Esophagus muscularis mucosa (tissue), 4 donors: Measurements from ENCODE around the gene SERPINA12. TPM values are rescaled to one million over a fixed set of nuclear protein-coding genes. Genes with fewer than 3 reads are reported as not detected.
"Not testable (repeated sequence)": the region's sequence is repeated elsewhere in the genome, so short reads cannot be mapped to it uniquely, and the experiment has no call there.

Experiments
- DNase-seq: peaks from one replicate; pipeline ENCODE4 v3.0.0-alpha.2; 2017; ENCODE audit errors: extremely low spot score
- H3K27ac ChIP-seq, 4 donors: fragments of 200-600 bp; sonication (generic); replicated peaks in 1 of 4; 1 replicate in 3 of 4; 2 replicates in 1 of 4; pipeline ENCODE4 v1.5.1; 2016 to 2019; ENCODE audit warnings: mild to moderate bottlenecking in 1 of 4
- H3K27me3 ChIP-seq, 4 donors: fragments of 200-600 bp; sonication (generic); one replicate each; pipeline versions ENCODE4 v1.5.1 to v1.6.0; 2016 to 2019
- H3K36me3 ChIP-seq, 4 donors: fragments of 200-600 bp; sonication (generic); one replicate each; pipeline ENCODE4 v1.5.1; 2016 to 2019
- H3K4me1 ChIP-seq, 4 donors: fragments of 200-600 bp; sonication (generic); one replicate each; pipeline ENCODE4 v1.5.1; 2016 to 2019
- H3K4me3 ChIP-seq, 4 donors: fragments of 200-600 bp; sonication (generic); 1 replicate in 2 of 4; 2 replicates in 2 of 4; pipeline ENCODE4 v1.5.1; 2016 to 2019; ENCODE audit warnings: mild to moderate bottlenecking in 4 of 4, moderate library complexity in 1 of 4
- H3K9me3 ChIP-seq, 4 donors: fragments of 200-600 bp; sonication (generic); 1 replicate in 3 of 4; 2 replicates in 1 of 4; pipeline ENCODE4 v1.5.1; 2016 to 2019
- CTCF ChIP-seq, 3 experiments: fragments of 200-600 bp in 2 of 3; fragments of 450-650 bp in 1 of 3; sonication (generic) in 2 of 3; IDR thresholded peaks; one replicate each; pipeline ENCODE4 v1.5.1; 2017 to 2019; ENCODE audit warnings: antibody characterized with exemption in 3 of 3, mild to moderate bottlenecking in 2 of 3, moderate library complexity in 1 of 3
- EP300 ChIP-seq: sonication (generic); formaldehyde crosslinking; IDR thresholded peaks from one replicate; pipeline ENCODE4 v1.6.1; 2017; ENCODE audit warnings: antibody characterized with exemption
- POLR2A ChIP-seq: fragments of 450-650 bp; IDR thresholded peaks from one replicate; pipeline ENCODE4 v1.6.1; 2017; ENCODE audit warnings: antibody characterized with exemption, moderate library complexity, mild to moderate bottlenecking, low read depth
- POLR2AphosphoS5 ChIP-seq, 2 donors: sonication (generic); formaldehyde crosslinking; IDR thresholded peaks; one replicate each; pipeline ENCODE4 v1.6.1; 2017; ENCODE audit warnings: antibody characterized with exemption in 2 of 2
- WGBS: methylation state at CpG from one replicate; pipeline ENCODE4 v1.1.5; 2018; 5-methylcytosine and 5-hydroxymethylcytosine counted together
- intact Hi-C: fragments of 100-400 bp; cut with DNase I; formaldehyde crosslinking; loops from one replicate; pipeline ENCODE4 v1.15.1; 2023
- total RNA-seq, 4 donors: library from RNA; depleted of rRNA; stranded (reverse); fragments of >200 nt; gene quantifications; one replicate each; pipeline versions ENCODE4 v1.1.0 to v1.2.1, GENCODE V29; 2016

SERPINA12 gene
- total RNA-seq, 4 donors from 2014 or later: not detected

DNA sequence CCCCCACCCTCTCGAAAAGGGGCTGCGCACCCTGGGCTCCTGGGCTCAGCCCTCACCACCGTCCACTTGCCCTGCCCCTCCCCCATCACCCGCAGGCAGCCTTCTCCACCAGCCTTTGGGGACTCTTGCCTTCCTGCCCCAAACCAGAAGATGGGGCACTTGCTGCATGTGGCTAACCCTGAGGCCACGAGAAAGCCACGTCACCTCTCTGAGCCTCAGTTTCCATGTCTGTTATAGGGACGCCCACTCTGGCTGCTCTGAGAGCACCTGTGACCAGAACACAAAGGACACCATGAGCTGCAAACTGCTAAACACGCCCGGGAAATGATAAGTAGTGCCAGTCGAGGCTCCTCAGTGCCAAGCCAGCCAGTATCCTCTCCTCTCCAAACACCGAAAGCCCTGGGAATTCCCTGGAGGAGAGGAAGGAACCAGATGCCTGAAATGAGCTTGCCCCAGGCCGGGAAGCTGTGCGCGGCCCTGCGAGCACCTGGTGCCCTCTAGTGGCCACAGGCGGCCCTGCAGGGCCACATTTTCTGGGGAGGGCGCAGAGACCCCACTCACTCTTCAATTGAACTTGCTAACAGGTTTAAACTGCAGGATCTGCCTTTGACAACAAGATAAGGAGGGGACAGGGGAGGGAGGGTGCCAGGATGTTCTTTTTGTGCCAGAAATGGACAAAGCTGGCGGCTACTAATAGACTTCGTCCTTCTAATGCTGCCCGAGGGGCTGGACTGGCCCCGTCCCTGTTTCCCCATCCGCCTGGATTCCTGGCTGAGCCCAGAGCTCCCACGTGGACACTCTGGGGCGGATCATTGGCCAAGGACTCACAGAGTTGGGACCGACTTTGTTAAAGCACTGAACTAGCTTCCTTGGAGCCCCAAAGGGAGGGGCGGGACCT lies 23.1 kb downstream of the SERPINA12 start:
- no peaks in the 10 kb centered on the region for H3K9me3 ChIP-seq
- no peak for TF ChIP-seq POLR2A
- peak in 2 of 3 experiments; percentile 89 to 94 for TF ChIP-seq CTCF (IDR thresholded peaks at IDR 0.05)
- H3K4me1 ChIP-seq: peaks cover 4 to 9% (median 8%) of the 10 kb centered on the region in 4 donors
- H3K4me3 ChIP-seq: peak overlapping the region in 2 of 4 donors; percentile 2 to 28
- 21% methylated on average over 17 of the region's 26 CpGs for WGBS
- H3K36me3 ChIP-seq: no peaks in the 10 kb centered on the region
- intact Hi-C loops: loop anchor here (10.0 kb wide), 1 partner anchor 131 kb away; no protein-coding TSS in a partner anchor
- H3K27me3 ChIP-seq: peaks cover 0 to 56% (median 2%) of the 10 kb centered on the region in 4 donors
- no peak overlapping the region for H3K27ac ChIP-seq
- no peak for DNase-seq

DNA sequence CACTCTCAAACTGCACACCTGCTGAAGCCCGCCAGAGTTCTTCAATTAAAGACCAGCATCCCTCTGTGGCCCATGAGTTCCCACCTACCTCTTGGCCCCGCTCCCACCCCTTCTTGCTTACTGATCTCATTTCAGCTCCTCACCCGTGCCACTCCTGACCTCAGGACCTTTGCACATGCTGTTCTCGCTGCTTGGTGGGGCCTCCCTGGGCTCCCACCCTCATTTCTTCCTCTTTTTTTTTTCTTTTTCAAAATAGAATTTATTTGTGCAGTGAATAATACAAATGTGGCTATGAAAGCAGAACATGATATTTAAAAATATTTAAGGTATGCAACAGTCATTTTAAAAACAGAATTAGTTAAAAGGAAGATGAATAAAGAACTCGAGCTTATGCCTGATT lies 24.8 kb downstream of the SERPINA12 start:
- H3K9me3 ChIP-seq: peaks cover 0 to 8% (median 2%) of the 10 kb centered on the region in 4 donors
- H3K4me3 ChIP-seq: no peak overlapping the region
- TF ChIP-seq POLR2A (no peak), POLR2AphosphoS5 (IDR thresholded peaks at IDR 0.05) (no peak), CTCF (IDR thresholded peaks at IDR 0.05) (no peak), EP300 (no peak)
- no peak overlapping the region for H3K27ac ChIP-seq
- peaks cover 4 to 9% (median 8%) of the 10 kb centered on the region in 4 donors for H3K4me1 ChIP-seq
- no peak for DNase-seq
- WGBS: 84% methylated on average over 5 of the region's 5 CpGs
- intact Hi-C loops: loop anchor here (10.0 kb wide), 1 partner anchor 130 kb away; no protein-coding TSS in a partner anchor
- H3K36me3 ChIP-seq: no peaks in the 10 kb centered on the region
- peaks cover 0 to 43% (median 2%) of the 10 kb centered on the region in 4 donors for H3K27me3 ChIP-seq

DNA sequence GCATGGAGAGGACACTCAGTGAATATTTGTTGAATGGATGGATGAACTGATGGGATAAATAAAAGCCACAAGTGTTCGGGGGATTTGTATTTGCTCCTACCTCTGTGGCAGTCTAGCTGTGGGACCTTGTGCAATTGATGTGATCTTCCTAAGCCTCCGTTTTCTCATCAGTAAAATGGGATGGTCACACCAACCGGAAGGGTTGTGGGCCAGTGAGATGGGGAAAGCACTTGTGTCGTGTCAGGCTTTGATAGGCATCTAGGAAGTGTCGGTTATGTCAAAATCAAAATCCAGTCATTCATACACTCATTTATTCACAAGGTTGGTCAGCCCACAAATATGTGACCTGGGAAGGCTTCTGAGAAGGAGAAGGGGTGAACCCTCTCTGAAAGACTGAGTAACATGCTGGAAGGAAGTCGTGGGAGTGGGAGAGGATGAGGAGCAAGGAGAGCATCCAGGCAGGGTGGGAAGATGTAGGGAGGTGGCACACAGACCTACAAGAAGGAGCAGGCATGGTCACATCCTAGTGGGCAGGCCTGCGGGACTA lies 25.5 kb downstream of the SERPINA12 start:
- 73% methylated on average over 7 of the region's 7 CpGs for WGBS
- H3K4me3 ChIP-seq: no peak overlapping the region
- TF ChIP-seq CTCF (IDR thresholded peaks at IDR 0.05) (no peak), POLR2AphosphoS5 (IDR thresholded peaks at IDR 0.05) (no peak), EP300 (no peak), POLR2A (no peak)
- no peaks in the 10 kb centered on the region for H3K36me3 ChIP-seq
- peaks cover 0 to 39% (median 2%) of the 10 kb centered on the region in 4 donors for H3K27me3 ChIP-seq
- DNase-seq: no peak
- intact Hi-C loops: loop anchor here (10.0 kb wide), 1 partner anchor 129 kb away; no protein-coding TSS in a partner anchor
- H3K4me1 ChIP-seq: peaks cover 4 to 9% (median 8%) of the 10 kb centered on the region in 4 donors
- H3K9me3 ChIP-seq: peaks cover 0 to 14% (median 8%) of the 10 kb centered on the region in 4 donors
- no peak overlapping the region for H3K27ac ChIP-seq

GRCh38 chr14:94483071-94483451 lies 26.2 kb downstream of the SERPINA12 start:
- TF ChIP-seq CTCF (IDR thresholded peaks at IDR 0.05) (no peak), EP300 (no peak), POLR2AphosphoS5 (IDR thresholded peaks at IDR 0.05) (no peak), POLR2A (no peak)
- Histone ChIP-seq H3K36me3 (no peaks in the 10 kb centered on the region), H3K27ac (no peak overlapping the region), H3K9me3 (peaks cover 0 to 21% (median 16%) of the 10 kb centered on the region in 4 donors), H3K27me3 (peaks cover 0 to 37% (median 2%) of the 10 kb centered on the region in 4 donors), H3K4me3 (no peak overlapping the region), H3K4me1 (peaks cover 4 to 9% (median 8%) of the 10 kb centered on the region in 4 donors)
- WGBS: 90% methylated on average over 10 of the region's 10 CpGs
- no peak for DNase-seq
- intact Hi-C loops: loop anchor here (10.0 kb wide), 1 partner anchor 128 kb away; no protein-coding TSS in a partner anchor

GRCh38 chr14:94482132-94483070 lies 26.9 kb downstream of the SERPINA12 start:
- DNase-seq, H3K27ac ChIP-seq, H3K36me3 ChIP-seq, H3K4me1 ChIP-seq, H3K4me3 ChIP-seq: not testable (repeated sequence)
- H3K27me3 ChIP-seq: peaks cover 0 to 30% (median 2%) of the 10 kb centered on the region in 4 donors
- intact Hi-C loops: loop anchor here (10.0 kb wide), 1 partner anchor 128 kb away; no protein-coding TSS in a partner anchor
- 83% methylated on average over 8 of the region's 10 CpGs for WGBS
- peaks cover 0 to 28% (median 21%) of the 10 kb centered on the region in 4 donors for H3K9me3 ChIP-seq
